ENCODE measurements around the gene CFAP74. TPM values are rescaled to one million over a fixed set of nuclear protein-coding genes. Genes with fewer than 3 reads are reported as not detected.

CFAP74 gene
- total and polyA plus RNA-seq, 2 donors (not counting 3 experiments of a cell fraction or from before 2014, with no cell fraction given), result not detected

GRCh38 chr1:1950940-1951339 lies 52.6 kb downstream of the CFAP74 start:
- Histone ChIP-seq H3K36me3 (ENCODE audit: control insufficient read depth in 2 of 2, extremely low read depth in 1 of 2, insufficient read depth in 2 of 2, low read length in 2 of 2) (no peaks in the 10 kb centered on the region), H3K9ac (replicated peaks; ENCODE audit: extremely low read depth, insufficient read depth, low read length) (no peak overlapping the region), H3K79me2 (ENCODE audit: control insufficient read depth, insufficient read depth, low read length) (no peaks in the 10 kb centered on the region), H3K9me3 (replicated peaks; ENCODE audit: control insufficient read depth, insufficient read depth, low read length) (no peaks in the 10 kb centered on the region), H4K20me1 (replicated peaks; ENCODE audit: control insufficient read depth, extremely low read depth, insufficient read depth, low read length) (no peaks in the 10 kb centered on the region), H3K9me1 (replicated peaks; ENCODE audit: control insufficient read depth, extremely low read depth, insufficient read depth, low read length) (no peaks in the 10 kb centered on the region), H3K4me1 (ENCODE audit: control insufficient read depth, extremely low read depth, insufficient read depth, low read length) (no peaks in the 10 kb centered on the region), H3K27ac (ENCODE audit: insufficient read depth, low read depth, low read length) (no peak overlapping the region), H3K4me3 (replicated peaks in 1 of 3; ENCODE audit: insufficient read depth in 1 of 3, low read depth in 1 of 3, low read length in 3 of 3) (no peak overlapping the region), H3K4me2 (ENCODE audit: insufficient read depth, low read length) (no peak overlapping the region), H3K27me3 (ENCODE audit: control insufficient read depth in 2 of 2, insufficient read depth in 2 of 2, low read length in 2 of 2) (no peaks in the 10 kb centered on the region), H2AFZ (ENCODE audit: low read depth, low read length) (no peak overlapping the region)
- no TSS peak for BruUV-seq (replicated peaks)
- no peak for FAIRE-seq
- ChIA-PET CTCF (interaction anchor here (1.1 kb wide), 1 partner anchor 15 kb away, joined by 3 read pairs; no protein-coding TSS in a partner anchor), POLR2A (no interaction called here)
- no peak for DNase-seq (ENCODE audit: low read depth, low spot score)
- TF ChIP-seq POLR2AphosphoS5 (IDR thresholded peaks at IDR 0.05; ENCODE audit: insufficient read depth, low read depth, low read length), result no peak
- no peak for TF ChIP-seq FOS (IDR thresholded peaks at IDR 0.05; ENCODE audit: borderline replicate concordance, insufficient read depth, low read length)
- TF ChIP-seq POLR2A (IDR thresholded peaks at IDR 0.05; ENCODE audit: low read depth, low read length), result no peak
- TF ChIP-seq GATA2 (IDR thresholded peaks at IDR 0.05; ENCODE audit: insufficient read depth, insufficient read length, low read depth, low read length), result no peak
- no peak for TF ChIP-seq JUN (IDR thresholded peaks at IDR 0.05; ENCODE audit: borderline replicate concordance, insufficient read depth, insufficient read length, low read depth)
- TF ChIP-seq CTCF (IDR thresholded peaks at IDR 0.05; ENCODE audit: extremely low read depth in 1 of 2, insufficient read depth in 1 of 2, low read depth in 1 of 2, low read length in 2 of 2), result no peak
- TF ChIP-seq, protein P1, sequence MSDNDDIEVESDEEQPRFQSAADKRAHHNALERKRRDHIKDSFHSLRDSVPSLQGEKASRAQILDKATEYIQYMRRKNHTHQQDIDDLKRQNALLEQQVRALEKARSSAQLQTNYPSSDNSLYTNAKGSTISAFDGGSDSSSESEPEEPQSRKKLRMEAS (IDR thresholded peaks at IDR 0.05; ENCODE audit: insufficient read depth, insufficient read length), result no peak
- TF ChIP-seq MYC (IDR thresholded peaks at IDR 0.05; ENCODE audit: low read depth, low read length), result no peak
- no peak for TF ChIP-seq EZH2 (IDR thresholded peaks at IDR 0.05; ENCODE audit: borderline replicate concordance, low read depth, low read length, severe bottlenecking)
- dilution Hi-C loops (cut with MboI; ENCODE audit: extremely low pct_ligation_motif_present, low sequenced_read_pairs) (no loop called here), intact Hi-C loops (cut with micrococcal nuclease) (no loop called here)

Measured in endothelial cell of umbilical vein (primary cell).